ENCODE data around the gene TMC5. TPM values are rescaled to one million over a fixed set of nuclear protein-coding genes. Genes with fewer than 3 reads are reported as not detected.
A peak's percentile ranks its signal among the peaks of the same experiment; 100 is the strongest.

The TMC5 gene
- total and polyA plus RNA-seq, 2 of the 13 experiments (the other 11 are each of a cell fraction or from before 2014, with no cell fraction given) = 0.09 to 0.41 TPM

GRCh38 chr16:19523559-19524355 is 106.1 kb downstream of the TMC5 start, which contains the start of gene CCP110 (continued):
- no peak for TF ChIP-seq GRHL1 (CRISPR knock-in tag; conservative IDR thresholded peaks at IDR 0.05)
- TF ChIP-seq ZNF780A (CRISPR knock-in tag; IDR thresholded peaks at IDR 0.05) = 0 out of 2 replicates have a peak, but pooled peaks have one; percentile 57
- TF ChIP-seq ZSCAN12 (CRISPR knock-in tag; IDR thresholded peaks at IDR 0.05) = no peak
- no peak for TF ChIP-seq ZBTB43 (CRISPR knock-in tag; conservative IDR thresholded peaks at IDR 0.05)
- TF ChIP-seq TGIF2 (CRISPR knock-in tag; IDR thresholded peaks at IDR 0.05) = peak; percentile 28
- TF ChIP-seq MTF1 (CRISPR knock-in tag; IDR thresholded peaks at IDR 0.05) = no peak
- TF ChIP-seq ZBTB38 (CRISPR knock-in tag; IDR thresholded peaks at IDR 0.05) = peak; percentile 66
- TF ChIP-seq REXO4 (CRISPR knock-in tag; IDR thresholded peaks at IDR 0.05; ENCODE audit: borderline replicate concordance) = no peak
- TF ChIP-seq MYNN (CRISPR knock-in tag; IDR thresholded peaks at IDR 0.05; ENCODE audit: low read depth) = 0 out of 2 replicates have a peak, but pooled peaks have one; percentile 73
- no peak for TF ChIP-seq ZNF530 (CRISPR knock-in tag; IDR thresholded peaks at IDR 0.05; ENCODE audit: low read depth)
- peak; percentile 98 for TF ChIP-seq ELF1 (CRISPR knock-in tag; IDR thresholded peaks at IDR 0.05)
- TF ChIP-seq ZNF343 (CRISPR knock-in tag; IDR thresholded peaks at IDR 0.05) = peak; percentile 87
- TF ChIP-seq ZNF589 (CRISPR knock-in tag; conservative IDR thresholded peaks at IDR 0.05) = no peak
- TF ChIP-seq DZIP1 (CRISPR knock-in tag; IDR thresholded peaks at IDR 0.05) = no peak
- peak; percentile 61 to 65; a peak in 1 of 4 replicates for TF ChIP-seq KLF16 (CRISPR knock-in tag; IDR thresholded peaks at IDR 0.05)
- TF ChIP-seq ZNF260 (CRISPR knock-in tag; IDR thresholded peaks at IDR 0.05; ENCODE audit: borderline replicate concordance, low read depth) = no peak
- peak; percentile 20; the same call in 1 of the 2 replicates for TF ChIP-seq GATAD2A (CRISPR knock-in tag; IDR thresholded peaks at IDR 0.05)
- TF ChIP-seq AHDC1 (CRISPR knock-in tag; IDR thresholded peaks at IDR 0.05; ENCODE audit: borderline replicate concordance) = no peak
